HEK293 (cell line): ENCODE results near the gene MRNIP.

Source experiments
- ELK4 ChIP-seq: IDR thresholded peaks from 2 replicates; pipeline ENCODE4 v1.6.1; 2011; ENCODE audit warnings: mild to moderate bottlenecking, low read depth, low read length, borderline replicate concordance
- GLIS2 ChIP-seq: fragments of 450-650 bp; formaldehyde crosslinking; IDR thresholded peaks from 2 replicates; pipeline ENCODE4 v1.5.1; 2016; ENCODE audit warnings: missing biosample characterization, missing genetic modification characterization
- KLF8 ChIP-seq: fragments of 450-650 bp; formaldehyde crosslinking; IDR thresholded peaks from 2 replicates; pipeline ENCODE4 v1.5.1; 2016; ENCODE audit warnings: missing biosample characterization, missing genetic modification characterization
- PATZ1 ChIP-seq: fragments of 450-650 bp; formaldehyde crosslinking; IDR thresholded peaks from 2 replicates; pipeline ENCODE4 v1.5.1; 2016; ENCODE audit warnings: missing biosample characterization, missing genetic modification characterization
- SP7 ChIP-seq: fragments of 450-650 bp; formaldehyde crosslinking; IDR thresholded peaks from 2 replicates; pipeline ENCODE4 v1.5.1; 2016; ENCODE audit warnings: missing biosample characterization, missing genetic modification characterization
- TCF7L2 ChIP-seq: IDR thresholded peaks from 2 replicates; pipeline ENCODE4 v1.6.1; 2011; ENCODE audit warnings: low read depth, mild to moderate bottlenecking, inconsistent platforms, low read length, moderate library complexity, borderline replicate concordance
- YY1 ChIP-seq: fragments of 450-650 bp; formaldehyde crosslinking; IDR thresholded peaks from 2 replicates; pipeline ENCODE4 v1.5.1; 2018; ENCODE audit warnings: missing biosample characterization, missing genetic modification characterization
- ZBTB21 ChIP-seq: fragments of 450-650 bp; formaldehyde crosslinking; IDR thresholded peaks from 2 replicates; pipeline ENCODE4 v1.5.1; 2017; ENCODE audit warnings: missing biosample characterization, missing genetic modification characterization
- ZEB2 ChIP-seq: fragments of 450-650 bp; formaldehyde crosslinking; IDR thresholded peaks from 2 replicates; pipeline ENCODE4 v1.5.1; 2016; ENCODE audit warnings: missing biosample characterization, missing genetic modification characterization
- ZFP69B ChIP-seq: fragments of 450-650 bp; formaldehyde crosslinking; IDR thresholded peaks from 2 replicates; pipeline ENCODE4 v1.5.1; 2016; ENCODE audit warnings: missing biosample characterization, missing genetic modification characterization
- ZIC2 ChIP-seq: fragments of 450-650 bp; formaldehyde crosslinking; IDR thresholded peaks from 2 replicates; pipeline ENCODE4 v1.5.1; 2016; ENCODE audit warnings: missing biosample characterization, missing genetic modification characterization
- ZNF10 ChIP-seq: fragments of 450-650 bp; formaldehyde crosslinking; IDR thresholded peaks from 2 replicates; pipeline ENCODE4 v1.5.1; 2017; ENCODE audit warnings: missing biosample characterization, missing genetic modification characterization
- ZNF114 ChIP-seq: fragments of 450-650 bp; formaldehyde crosslinking; IDR thresholded peaks from 2 replicates; pipeline ENCODE4 v1.5.0; 2017; ENCODE audit warnings: missing biosample characterization, missing genetic modification characterization
- ZNF132 ChIP-seq: fragments of 450-650 bp; formaldehyde crosslinking; IDR thresholded peaks from 2 replicates; pipeline ENCODE4 v1.5.1; 2017; ENCODE audit warnings: missing biosample characterization, missing genetic modification characterization, borderline replicate concordance
- ZNF274 ChIP-seq, 2 experiments: fragments of 200-500 bp in 1 of 2; fragments of 450-650 bp in 1 of 2; sonication (Bioruptor generic) in 1 of 2; formaldehyde crosslinking in 1 of 2; IDR thresholded peaks; 2 replicates each; pipeline versions ENCODE4 v1.5.1 to v1.6.1; 2014 to 2016; ENCODE audit warnings: borderline replicate concordance in 1 of 2, inconsistent platforms in 1 of 2, low read length in 1 of 2, missing biosample characterization in 1 of 2, missing genetic modification characterization in 1 of 2
- ZNF292 ChIP-seq: fragments of 450-650 bp; formaldehyde crosslinking; IDR thresholded peaks from 2 replicates; pipeline ENCODE4 v1.5.1; 2016; ENCODE audit warnings: low read depth, missing biosample characterization, missing genetic modification characterization, borderline replicate concordance
- ZNF335 ChIP-seq: fragments of 450-650 bp; formaldehyde crosslinking; conservative IDR thresholded peaks from 2 replicates; pipeline ENCODE4 v1.5.1; 2016; ENCODE audit warnings: missing biosample characterization, missing genetic modification characterization
- ZNF416 ChIP-seq: fragments of 450-650 bp; formaldehyde crosslinking; IDR thresholded peaks from 2 replicates; pipeline ENCODE4 v1.5.1; 2016; ENCODE audit warnings: missing biosample characterization, missing genetic modification characterization
- ZNF449 ChIP-seq: fragments of 450-650 bp; formaldehyde crosslinking; IDR thresholded peaks from 2 replicates; pipeline ENCODE4 v1.5.1; 2017; ENCODE audit warnings: missing biosample characterization, mild to moderate bottlenecking, missing genetic modification characterization, moderate library complexity
- ZNF514 ChIP-seq: fragments of 450-650 bp; formaldehyde crosslinking; IDR thresholded peaks from 2 replicates; pipeline ENCODE4 v1.5.1; 2016; ENCODE audit warnings: missing biosample characterization, missing genetic modification characterization
- ZNF623 ChIP-seq: fragments of 450-650 bp; formaldehyde crosslinking; IDR thresholded peaks from 2 replicates; pipeline ENCODE4 v1.5.1; 2016; ENCODE audit warnings: missing biosample characterization, missing genetic modification characterization
- ZNF664 ChIP-seq: fragments of 450-650 bp; formaldehyde crosslinking; IDR thresholded peaks from 2 replicates; pipeline ENCODE4 v1.5.1; 2016; ENCODE audit warnings: missing biosample characterization, missing genetic modification characterization
- ZNF692 ChIP-seq: fragments of 450-650 bp; formaldehyde crosslinking; IDR thresholded peaks from 2 replicates; pipeline ENCODE4 v1.5.1; 2016; ENCODE audit warnings: missing biosample characterization, missing genetic modification characterization
- ZNF701 ChIP-seq: fragments of 450-650 bp; formaldehyde crosslinking; IDR thresholded peaks from 2 replicates; pipeline ENCODE4 v1.5.1; 2016; ENCODE audit warnings: missing biosample characterization, missing genetic modification characterization
- ZNF768 ChIP-seq: fragments of 450-650 bp; formaldehyde crosslinking; IDR thresholded peaks from 2 replicates; pipeline ENCODE4 v1.5.1; 2018; ENCODE audit warnings: missing biosample characterization, mild to moderate bottlenecking, missing genetic modification characterization
- ZNF792 ChIP-seq: fragments of 450-650 bp; formaldehyde crosslinking; IDR thresholded peaks from 2 replicates; pipeline ENCODE4 v1.5.1; 2016; ENCODE audit warnings: missing biosample characterization, missing genetic modification characterization
- ZSCAN30 ChIP-seq: fragments of 450-650 bp; IDR thresholded peaks from 2 replicates; pipeline ENCODE4 v1.5.1; 2018; ENCODE audit warnings: missing biosample characterization, mild to moderate bottlenecking, missing genetic modification characterization, moderate library complexity
- TF ChIP-seq, protein P1 (sequence below): fragments of 450-650 bp; formaldehyde crosslinking; IDR thresholded peaks from 2 replicates; pipeline ENCODE4 v1.5.1; 2016; ENCODE audit warnings: missing biosample characterization, missing genetic modification characterization
- TF ChIP-seq, protein P2 (sequence below): fragments of 450-650 bp; formaldehyde crosslinking; IDR thresholded peaks from 2 replicates; pipeline ENCODE4 v1.5.1; 2016; ENCODE audit warnings: missing biosample characterization, missing genetic modification characterization, low read depth

Gene MRNIP

DNA sequence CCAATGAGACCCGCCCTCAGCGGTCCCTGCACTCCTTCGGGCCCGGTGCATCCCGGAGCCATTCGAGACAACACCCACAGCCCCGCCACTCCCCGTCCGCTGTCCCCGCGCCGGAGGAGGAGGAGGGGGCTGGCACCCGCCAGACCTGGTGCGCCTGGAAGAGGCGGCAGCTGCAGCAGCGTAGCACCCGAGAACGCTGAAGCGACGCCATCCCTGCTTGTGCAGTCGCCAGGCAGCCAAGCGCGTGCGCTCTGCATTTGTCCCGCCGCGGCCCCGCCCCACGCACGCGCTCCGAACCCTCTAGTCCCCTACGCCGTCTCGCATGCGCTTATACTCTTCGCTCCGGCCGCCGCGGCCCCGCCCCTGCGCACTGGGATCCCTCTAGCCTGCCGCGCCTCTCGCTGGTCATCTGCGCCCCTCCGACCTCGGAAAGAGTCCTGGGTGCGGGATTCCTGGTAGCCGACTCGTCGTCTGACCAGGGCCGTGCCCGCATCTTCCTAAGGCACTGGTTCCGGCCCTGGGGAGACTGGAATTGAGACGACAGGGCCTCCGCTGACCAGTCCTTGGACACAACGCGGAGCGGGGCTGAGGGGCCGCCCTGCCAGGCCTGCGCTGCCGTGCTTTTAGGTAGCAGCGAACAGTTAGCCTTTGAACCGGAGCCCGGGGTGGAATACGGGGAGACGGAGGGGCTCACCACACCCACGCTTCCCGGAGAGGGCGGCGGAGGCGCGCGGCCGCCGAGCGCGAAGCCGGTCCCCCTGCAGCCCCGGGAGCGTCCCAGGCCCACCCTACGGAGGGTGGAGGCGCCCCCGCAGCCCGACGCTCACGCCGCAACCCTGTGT lies at the start of gene MRNIP (continued):
- peak; percentile 80 for TF ChIP-seq PATZ1
- TF ChIP-seq TCF7L2: no peak
- no peak for TF ChIP-seq ELK4
- no peak for TF ChIP-seq ZNF701 (tag by site-specific recombination)
- TF ChIP-seq ZFP69B: no peak
- no peak for TF ChIP-seq ZNF623 (tag by site-specific recombination)
- peak; percentile 76; the same call in 1 of the 2 replicates for TF ChIP-seq ZIC2 (tag by site-specific recombination)
- TF ChIP-seq ZNF114 (tag by site-specific recombination): no peak
- TF ChIP-seq ZNF335: peak; percentile 79
- TF ChIP-seq, protein P1, sequence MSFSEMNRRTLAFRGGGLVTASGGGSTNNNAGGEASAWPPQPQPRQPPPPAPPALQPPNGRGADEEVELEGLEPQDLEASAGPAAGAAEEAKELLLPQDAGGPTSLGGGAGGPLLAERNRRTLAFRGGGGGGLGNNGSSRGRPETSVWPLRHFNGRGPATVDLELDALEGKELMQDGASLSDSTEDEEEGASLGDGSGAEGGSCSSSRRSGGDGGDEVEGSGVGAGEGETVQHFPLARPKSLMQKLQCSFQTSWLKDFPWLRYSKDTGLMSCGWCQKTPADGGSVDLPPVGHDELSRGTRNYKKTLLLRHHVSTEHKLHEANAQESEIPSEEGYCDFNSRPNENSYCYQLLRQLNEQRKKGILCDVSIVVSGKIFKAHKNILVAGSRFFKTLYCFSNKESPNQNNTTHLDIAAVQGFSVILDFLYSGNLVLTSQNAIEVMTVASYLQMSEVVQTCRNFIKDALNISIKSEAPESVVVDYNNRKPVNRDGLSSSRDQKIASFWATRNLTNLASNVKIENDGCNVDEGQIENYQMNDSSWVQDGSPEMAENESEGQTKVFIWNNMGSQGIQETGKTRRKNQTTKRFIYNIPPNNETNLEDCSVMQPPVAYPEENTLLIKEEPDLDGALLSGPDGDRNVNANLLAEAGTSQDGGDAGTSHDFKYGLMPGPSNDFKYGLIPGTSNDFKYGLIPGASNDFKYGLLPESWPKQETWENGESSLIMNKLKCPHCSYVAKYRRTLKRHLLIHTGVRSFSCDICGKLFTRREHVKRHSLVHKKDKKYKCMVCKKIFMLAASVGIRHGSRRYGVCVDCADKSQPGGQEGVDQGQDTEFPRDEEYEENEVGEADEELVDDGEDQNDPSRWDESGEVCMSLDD (tag by site-specific recombination): peak; percentile 29; the same call in 1 of the 2 replicates
- TF ChIP-seq KLF8 (tag by site-specific recombination): no peak; the same call in none of the 2 replicates
- TF ChIP-seq GLIS2: peak; percentile 45
- no peak for TF ChIP-seq ZNF768
- no peak for TF ChIP-seq ZNF132 (tag by site-specific recombination)
- 0 out of 2 replicates have a peak, but pooled peaks have one; percentile 21 for TF ChIP-seq ZNF449 (tag by site-specific recombination)
- 0 out of 2 replicates have a peak, but pooled peaks have one; percentile 7 for TF ChIP-seq ZSCAN30 (tag by site-specific recombination)
- peak; percentile 45; the same call in 1 of the 2 replicates for TF ChIP-seq ZNF692 (tag by site-specific recombination)
- TF ChIP-seq SP7: peak; percentile 75
- no peak for TF ChIP-seq ZBTB21 (tag by site-specific recombination)
- TF ChIP-seq ZNF274 (IDR thresholded peaks at IDR 0.05; ENCODE audit: low read length): no peak
- TF ChIP-seq ZNF274 (tag by site-specific recombination; IDR thresholded peaks at IDR 0.05; ENCODE audit: borderline replicate concordance): no peak
- no peak for TF ChIP-seq ZNF10 (tag by site-specific recombination)
- TF ChIP-seq ZEB2 (tag by site-specific recombination): peak; percentile 57; the same call in 1 of the 2 replicates
- TF ChIP-seq ZNF416 (tag by site-specific recombination): no peak
- TF ChIP-seq, protein P2, sequence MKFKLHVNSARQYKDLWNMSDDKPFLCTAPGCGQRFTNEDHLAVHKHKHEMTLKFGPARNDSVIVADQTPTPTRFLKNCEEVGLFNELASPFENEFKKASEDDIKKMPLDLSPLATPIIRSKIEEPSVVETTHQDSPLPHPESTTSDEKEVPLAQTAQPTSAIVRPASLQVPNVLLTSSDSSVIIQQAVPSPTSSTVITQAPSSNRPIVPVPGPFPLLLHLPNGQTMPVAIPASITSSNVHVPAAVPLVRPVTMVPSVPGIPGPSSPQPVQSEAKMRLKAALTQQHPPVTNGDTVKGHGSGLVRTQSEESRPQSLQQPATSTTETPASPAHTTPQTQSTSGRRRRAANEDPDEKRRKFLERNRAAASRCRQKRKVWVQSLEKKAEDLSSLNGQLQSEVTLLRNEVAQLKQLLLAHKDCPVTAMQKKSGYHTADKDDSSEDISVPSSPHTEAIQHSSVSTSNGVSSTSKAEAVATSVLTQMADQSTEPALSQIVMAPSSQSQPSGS (tag by site-specific recombination): no peak
- TF ChIP-seq ZNF292 (tag by site-specific recombination): no peak
- TF ChIP-seq ZNF792 (tag by site-specific recombination): no peak
- TF ChIP-seq ZNF664 (tag by site-specific recombination): no peak
- peak; percentile 69 for TF ChIP-seq YY1 (tag by site-specific recombination)
- no peak for TF ChIP-seq ZNF514 (tag by site-specific recombination)
